Endometrial microvascular endothelial cells (primary cell): ENCODE data around the gene SCYL1. TPM values are rescaled to one million over a fixed set of nuclear protein-coding genes. Genes with fewer than 3 reads are reported as not detected.

Experiments used
- in situ Hi-C: cut with HindIII; loops from 2 replicates; pipeline ENCODE4 v1.10.0; 2017; ENCODE audit warnings: low sequenced_read_pairs, low pct_unique_long_range_greater_than_20kb; ENCODE audit errors: inconsistent ontology term
- total RNA-seq: library from RNA; depleted of rRNA; stranded (reverse); fragments of >200 nt; gene quantifications from one replicate; pipeline ENCODE4 v1.2.3, GENCODE V29; 2015; ENCODE audit errors: inconsistent ontology term

SCYL1 gene
- total RNA-seq, 1 donor from 2014 or later: 110 TPM

GRCh38 chr11:65528819-65529350 is 4.0 kb downstream of the SCYL1 start:
- in situ Hi-C loops: no loop called here

GRCh38 chr11:65529475-65530156 is 4.7 kb downstream of the SCYL1 start:
- in situ Hi-C loops: no loop called here

- in situ Hi-C loops: no loop called here
Observed at GRCh38 chr11:65530157-65530496, 5.2 kb downstream of the SCYL1 start.

GRCh38 chr11:65532388-65533064 is 7.6 kb downstream of the SCYL1 start:
- in situ Hi-C loops: no loop called here

- in situ Hi-C loops: no loop called here
Observed at GRCh38 chr11:65535102-65535501, 10.2 kb downstream of the SCYL1 start.

GRCh38 chr11:65536412-65537295 is 11.8 kb downstream of the SCYL1 start:
- in situ Hi-C loops: no loop called here

- in situ Hi-C loops: no loop called here
Observed at GRCh38 chr11:65537296-65537597, 12.4 kb downstream of the SCYL1 start.

- in situ Hi-C loops: no loop called here
Observed at GRCh38 chr11:65537620-65538231, 12.8 kb downstream of the SCYL1 start.

GRCh38 chr11:65538232-65538914 is 13.5 kb downstream of the SCYL1 start:
- in situ Hi-C loops: no loop called here

- in situ Hi-C loops: no loop called here
Observed at GRCh38 chr11:65538915-65539743, 14.2 kb downstream of the SCYL1 start.

GRCh38 chr11:65539744-65540289 is 14.9 kb downstream of the SCYL1 start:
- in situ Hi-C loops: no loop called here

GRCh38 chr11:65540290-65541092 is 15.6 kb downstream of the SCYL1 start:
- in situ Hi-C loops: no loop called here

GRCh38 chr11:65541093-65541982 is 16.5 kb downstream of the SCYL1 start:
- in situ Hi-C loops: no loop called here

- in situ Hi-C loops: no loop called here
Observed at GRCh38 chr11:65542738-65543390, 18.0 kb downstream of the SCYL1 start.

GRCh38 chr11:65545853-65546216 is 21.0 kb downstream of the SCYL1 start:
- in situ Hi-C loops: no loop called here
